HEK293 (cell line): Measurements from ENCODE around the gene ASPSCR1.

ENCODE experiments used
- CTCF ChIP-seq: fragments of 450-650 bp; formaldehyde crosslinking; IDR thresholded peaks from 2 replicates; pipeline ENCODE4 v1.5.1; 2016; ENCODE audit warnings: missing biosample characterization, missing genetic modification characterization
- ZNF174 ChIP-seq: fragments of 450-650 bp; formaldehyde crosslinking; IDR thresholded peaks from 2 replicates; pipeline ENCODE4 v1.5.0; 2017; ENCODE audit warnings: missing biosample characterization, mild to moderate bottlenecking, missing genetic modification characterization

GRCh38 chr17:81934098-81934757, 43.2 kb upstream of the ASPSCR1 start:
- TF ChIP-seq ZNF174 (tag by site-specific recombination) (no peak), CTCF (tag by site-specific recombination) (no peak)
